Measurements from ENCODE around the gene LIFR.

- TF ChIP-seq CTCF (IDR thresholded peaks at IDR 0.05): no peak
- no peak for TF ChIP-seq POLR2A (IDR thresholded peaks at IDR 0.05)
- TF ChIP-seq POLR2AphosphoS5 (IDR thresholded peaks at IDR 0.05): no peak
Measured at GRCh38 chr5:38581597-38581996, 25.2 kb upstream of the LIFR start.

All from suprapubic skin (tissue), 4 donors.